Stimulated activated CD8-positive, alpha-beta memory T cell treated with anti-CD3 and anti-CD28 coated beads, Interleukin-12 subunit alpha, Interleukin-12 subunit beta, amount 100 ng/mL, for 24 hours (primary cell): ENCODE results near the gene TMEM72.

ENCODE experiments used
- DNase-seq: peaks from one replicate; pipeline ENCODE4 v3.0.0-alpha.2; 2020; ENCODE audit errors: extremely low read depth

TMEM72 gene

GRCh38 chr10:44968091-44968490 is 57.0 kb downstream of the TMEM72 start:
- DNase-seq = no peak

- DNase-seq = no peak
These were observed 57.6 kb downstream of the TMEM72 start for GRCh38 chr10:44968500-44969400.

DNA sequence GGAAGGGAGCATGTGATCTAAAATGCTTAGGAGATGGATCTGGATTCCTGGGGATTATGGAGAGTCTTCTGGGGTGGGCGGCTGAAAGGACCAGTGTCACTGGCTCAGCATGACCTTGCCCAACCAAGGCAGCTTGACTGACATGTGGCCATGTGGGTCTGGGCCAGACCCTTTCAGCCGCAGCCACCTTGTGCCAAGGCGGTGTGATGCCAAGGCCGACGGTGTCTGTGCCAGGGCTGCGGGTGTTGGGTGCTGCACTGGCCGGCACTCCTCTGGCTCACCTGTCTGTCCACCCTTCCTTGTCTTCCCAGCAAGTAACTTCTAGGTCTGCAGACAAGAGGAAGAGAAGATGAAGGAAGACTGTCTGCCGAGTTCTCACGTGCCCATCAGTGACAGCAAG is 58.7 kb downstream of the TMEM72 start:
- no peak for DNase-seq

- DNase-seq = no peak
These were observed 59.8 kb downstream of the TMEM72 start for GRCh38 chr10:44970812-44971395.

- DNase-seq = no peak
These were observed 60.3 kb downstream of the TMEM72 start for GRCh38 chr10:44971434-44971833.

GRCh38 chr10:44971935-44972757 is 61.0 kb downstream of the TMEM72 start:
- no peak for DNase-seq

GRCh38 chr10:44972874-44973306 is 61.8 kb downstream of the TMEM72 start:
- no peak for DNase-seq

- no peak for DNase-seq
These were observed 62.4 kb downstream of the TMEM72 start for GRCh38 chr10:44973323-44974081.

DNA sequence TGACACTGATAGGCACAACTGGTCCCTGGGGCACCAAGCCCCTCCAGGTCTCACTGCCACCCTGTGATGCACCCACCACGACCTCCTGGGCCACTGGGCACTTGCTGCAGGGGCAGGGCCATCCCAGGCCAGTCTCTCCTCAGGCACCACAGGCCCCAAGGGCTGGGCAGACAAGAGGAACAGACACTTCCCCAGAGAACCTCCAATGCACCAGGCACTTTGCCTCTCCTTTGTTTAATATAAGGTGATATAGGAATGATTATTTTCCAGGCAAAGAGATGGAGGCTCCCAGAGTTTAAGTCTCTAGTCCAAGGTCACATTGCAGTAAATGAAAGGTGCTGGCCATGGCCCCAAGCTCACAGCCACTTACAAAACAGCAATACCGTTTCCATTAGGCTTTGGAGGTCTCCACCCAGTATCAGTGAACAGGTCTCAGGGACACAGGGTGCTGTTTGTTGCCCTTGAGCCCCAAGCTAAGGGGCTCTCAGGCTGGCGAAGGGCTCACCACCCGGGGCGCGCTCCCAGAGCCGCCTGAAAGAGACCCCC is 63.0 kb downstream of the TMEM72 start:
- no peak for DNase-seq

DNA sequence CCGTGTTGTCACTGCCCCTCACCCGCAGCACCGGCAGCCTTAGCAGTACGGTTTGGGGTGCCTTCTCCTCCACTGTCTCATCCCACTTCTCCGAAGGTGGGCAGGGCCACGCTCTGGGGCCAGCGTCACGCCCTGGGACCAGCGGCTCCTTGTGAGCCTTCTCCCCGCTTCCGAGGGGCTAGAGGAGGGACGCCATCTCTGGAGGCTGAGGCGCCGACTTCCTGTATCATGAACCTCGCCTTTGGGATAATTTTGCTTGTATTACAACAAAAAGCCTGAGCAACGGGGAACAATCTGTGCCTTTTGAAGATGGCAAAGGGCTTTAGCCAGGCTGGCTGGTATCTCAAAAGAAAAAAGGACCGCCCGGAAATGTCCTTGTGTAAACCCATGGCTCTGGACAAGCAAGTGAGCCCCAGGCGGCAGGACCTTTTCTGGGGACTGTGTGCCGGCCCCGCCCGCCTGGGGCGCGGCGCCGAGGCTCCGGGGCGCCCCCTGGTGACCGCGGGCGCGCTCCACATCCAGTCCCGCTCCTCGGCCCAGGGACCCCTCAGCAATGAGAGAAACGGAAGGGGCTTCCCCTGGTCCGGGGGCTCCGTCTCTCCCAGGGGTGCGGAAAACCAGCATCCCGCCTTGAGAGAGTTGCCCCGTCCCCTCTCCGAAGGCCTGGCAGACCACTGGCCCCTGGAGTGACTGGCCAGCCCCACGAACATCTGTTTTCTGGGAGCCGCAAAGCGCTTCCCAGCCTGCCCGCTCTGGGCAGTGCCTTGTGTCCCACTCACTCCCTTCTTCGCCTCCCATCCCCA is 63.7 kb downstream of the TMEM72 start:
- no peak for DNase-seq

GRCh38 chr10:44975431-44976331 is 64.5 kb downstream of the TMEM72 start:
- no peak for DNase-seq

- no peak for DNase-seq
These were observed 65.4 kb downstream of the TMEM72 start for GRCh38 chr10:44976352-44977198.

DNA sequence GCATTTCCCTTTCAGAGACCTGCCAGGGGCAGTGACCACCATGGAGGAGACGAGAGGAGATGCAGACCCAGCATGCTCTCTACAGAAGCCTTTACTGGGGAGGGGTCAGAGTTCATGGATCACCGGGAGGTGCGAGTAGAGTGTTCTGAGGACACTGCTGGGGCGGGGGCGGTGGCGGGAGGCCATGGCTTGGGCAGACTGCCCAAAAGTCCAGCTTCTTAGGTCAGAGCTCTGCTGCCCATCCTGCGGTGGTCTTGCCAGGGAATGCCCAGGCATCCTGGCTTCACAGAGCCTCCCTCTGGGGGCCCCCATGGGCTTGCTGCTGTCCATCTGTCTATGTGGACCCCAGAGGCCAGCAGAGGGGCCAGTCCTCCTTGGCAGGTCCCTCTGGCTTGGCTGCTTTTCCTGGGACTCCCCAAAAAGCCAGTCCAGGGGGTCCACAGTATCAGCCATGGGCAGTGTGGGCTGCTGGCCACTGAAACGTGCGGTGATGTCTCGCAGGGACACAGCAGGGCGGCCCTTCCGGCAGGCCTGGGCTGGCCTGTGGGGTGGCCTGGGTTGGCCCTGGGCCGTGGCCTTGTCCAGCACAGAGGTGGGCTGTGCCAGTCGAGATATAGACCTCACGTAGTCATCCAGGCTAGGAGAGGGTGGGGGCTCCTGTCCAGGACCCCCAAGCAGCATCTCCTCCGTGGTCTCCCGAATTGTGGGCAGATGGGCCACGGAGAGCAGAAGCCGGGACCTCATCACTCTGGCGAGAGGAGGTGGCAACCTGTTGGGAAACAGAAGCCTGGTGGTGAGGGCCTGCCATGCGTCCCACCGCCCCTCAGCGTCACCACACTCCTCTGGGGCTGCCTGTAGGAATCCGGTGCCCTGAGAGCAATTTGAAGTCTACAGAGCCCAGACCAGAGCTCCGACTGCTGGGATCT is 66.4 kb downstream of the TMEM72 start:
- no peak for DNase-seq

- no peak for DNase-seq
These were observed 67.1 kb downstream of the TMEM72 start for GRCh38 chr10:44978213-44978569.

DNA sequence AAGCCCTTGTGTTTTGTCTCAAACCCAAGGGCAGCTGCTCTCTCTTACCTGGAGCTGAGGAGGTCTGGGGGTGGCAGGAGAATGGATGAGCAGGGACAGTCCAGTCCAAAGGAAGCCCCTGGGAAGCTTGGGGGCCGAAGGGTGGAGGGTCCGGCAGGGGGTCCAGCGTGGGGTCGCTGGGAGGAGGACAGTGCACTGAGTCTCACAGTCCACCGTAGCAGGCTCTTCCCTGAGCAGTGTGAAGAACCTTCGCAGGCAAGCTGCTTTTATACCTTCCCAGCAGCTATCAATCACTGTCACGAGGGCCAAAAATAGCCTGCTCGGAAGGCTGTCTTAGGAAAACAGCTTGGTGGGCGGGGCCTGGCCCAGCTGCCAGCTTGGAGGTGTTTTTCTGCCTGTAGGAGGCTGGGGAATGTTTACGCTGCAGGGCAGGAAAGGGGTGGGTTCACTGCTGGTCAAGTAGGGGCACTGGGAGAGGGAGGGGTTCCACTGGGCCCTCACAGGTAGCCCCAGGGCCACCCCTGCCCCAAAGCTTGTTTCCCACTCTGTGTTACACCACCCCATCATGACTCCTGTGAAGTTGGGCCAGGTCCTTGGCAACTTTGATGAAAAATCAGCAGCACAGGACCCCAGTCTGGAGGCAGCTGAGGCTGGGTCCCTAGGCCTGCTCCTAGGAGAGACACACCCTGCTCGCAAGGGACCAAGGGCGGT is 67.6 kb downstream of the TMEM72 start, which contains the start of gene DEPP1:
TSS of gene DEPP1 (minus strand) at position 240 of the 711 bp plus-strand sequence. CDS start 779 bp downstream, outside the sequence.
- no peak for DNase-seq

DNA sequence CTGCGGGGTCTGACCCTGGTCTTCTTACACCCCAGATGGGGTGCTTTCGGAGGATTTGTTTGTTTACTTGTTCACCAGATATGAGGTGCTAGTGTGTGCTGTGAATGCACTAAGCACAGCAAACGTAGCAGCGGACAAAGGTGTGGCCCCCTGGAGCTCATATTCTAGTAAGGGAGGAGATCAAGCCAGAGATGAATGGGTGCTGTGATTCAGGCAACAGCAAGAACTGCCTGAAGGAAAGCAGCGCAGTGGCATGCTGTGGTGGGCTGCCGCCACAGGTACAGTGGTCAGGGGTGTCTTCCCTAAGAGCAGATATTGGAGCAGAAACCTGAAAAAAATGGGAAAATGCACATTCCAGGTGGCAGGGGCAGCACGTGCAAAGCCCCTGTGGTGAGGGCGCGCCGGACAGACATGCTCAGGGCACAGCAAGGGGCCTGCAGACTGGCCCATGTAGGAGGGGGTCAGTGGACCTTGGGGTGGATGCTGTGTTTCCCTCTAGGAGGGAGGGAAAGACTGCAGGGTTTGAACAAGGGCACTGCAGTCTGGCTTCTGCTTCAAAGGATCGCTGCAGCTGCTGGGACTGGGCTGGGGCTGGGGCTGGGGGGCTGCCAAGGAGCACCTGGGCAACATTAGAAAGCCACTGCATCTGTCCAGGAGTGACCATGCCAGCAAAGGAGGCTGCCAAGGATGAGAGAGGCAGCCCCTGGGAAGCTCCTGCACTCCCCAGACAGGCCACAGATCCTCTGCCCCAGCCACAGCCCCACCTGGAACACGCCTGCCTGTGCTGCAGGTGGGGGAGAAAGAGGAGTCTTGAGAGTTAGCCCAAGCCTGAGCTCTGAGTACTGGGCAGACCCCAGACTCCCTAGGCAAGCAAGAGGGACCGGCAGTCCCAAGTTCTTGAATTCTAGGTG is 68.4 kb downstream of the TMEM72 start:
- DNase-seq = no peak
